HG03442 (cell line): ENCODE measurements around the gene PLXNA1.

Experiments
- ATAC-seq: cut with Tn5 transposase; IDR thresholded peaks from one replicate; pipeline ENCODE4 v1.9.1; 2021; ENCODE audit warnings: mild to moderate bottlenecking, moderate library complexity; ENCODE audit not compliant: unreplicated experiment

PLXNA1 gene

GRCh38 chr3:127015282-127016042 is 32.5 kb downstream of the PLXNA1 start:
- peak; percentile 71 for ATAC-seq

GRCh38 chr3:127016043-127016343 is 33.1 kb downstream of the PLXNA1 start:
- no peak for ATAC-seq

- no peak for ATAC-seq
These were observed 33.5 kb downstream of the PLXNA1 start for GRCh38 chr3:127016461-127016860.

- no peak for ATAC-seq
These were observed 34.3 kb downstream of the PLXNA1 start for GRCh38 chr3:127017229-127017628.

- ATAC-seq: no peak
These were observed 34.9 kb downstream of the PLXNA1 start for GRCh38 chr3:127017781-127018180.

GRCh38 chr3:127018306-127018828 is 35.5 kb downstream of the PLXNA1 start:
- ATAC-seq: no peak

GRCh38 chr3:127019449-127019848 is 36.5 kb downstream of the PLXNA1 start:
- ATAC-seq: no peak

- no peak for ATAC-seq
These were observed 37.6 kb downstream of the PLXNA1 start for GRCh38 chr3:127020543-127020942.

GRCh38 chr3:127022849-127023248 is 39.9 kb downstream of the PLXNA1 start:
- no peak for ATAC-seq

GRCh38 chr3:127025456-127025855 is 42.5 kb downstream of the PLXNA1 start:
- ATAC-seq: no peak

GRCh38 chr3:127026036-127026435 is 43.1 kb downstream of the PLXNA1 start:
- ATAC-seq: no peak

- ATAC-seq: no peak
These were observed 43.7 kb downstream of the PLXNA1 start for GRCh38 chr3:127026661-127027060.

GRCh38 chr3:127027061-127027735 is 44.3 kb downstream of the PLXNA1 start:
- ATAC-seq: no peak

- ATAC-seq: no peak
These were observed 45.1 kb downstream of the PLXNA1 start for GRCh38 chr3:127027811-127028548.

GRCh38 chr3:127028781-127029657 is 46.1 kb downstream of the PLXNA1 start:
- ATAC-seq: no peak

GRCh38 chr3:127029658-127030507 is 47.0 kb downstream of the PLXNA1 start:
- ATAC-seq: no peak

- ATAC-seq: no peak
These were observed 47.8 kb downstream of the PLXNA1 start for GRCh38 chr3:127030508-127031412.

GRCh38 chr3:127031413-127031810 is 48.5 kb downstream of the PLXNA1 start:
- ATAC-seq: no peak

GRCh38 chr3:127031845-127032244 is 48.9 kb downstream of the PLXNA1 start:
- no peak for ATAC-seq
